HUES6 (cell line): ENCODE data around the gene SHKBP1.

Experiments used
- H3K27ac ChIP-seq: 2 replicates; pipeline ENCODE4 v1.7.0; 2013; ENCODE audit warnings: low read depth, mild to moderate bottlenecking, low read length, inconsistent platforms
- H3K27me3 ChIP-seq: 2 replicates; pipeline ENCODE4 v1.6.1; 2013; ENCODE audit warnings: low read length; ENCODE audit not compliant: control insufficient read depth, insufficient read depth
- H3K36me3 ChIP-seq: 2 replicates; pipeline ENCODE4 v1.6.1; 2013; ENCODE audit warnings: low read length; ENCODE audit not compliant: control insufficient read depth, insufficient read depth
- H3K4me1 ChIP-seq: 2 replicates; pipeline ENCODE4 v1.6.1; 2013; ENCODE audit warnings: low read length; ENCODE audit not compliant: control insufficient read depth, insufficient read depth
- H3K4me3 ChIP-seq: 2 replicates; pipeline ENCODE4 v1.5.1; 2013; ENCODE audit warnings: low read depth, low read length
- H3K9ac ChIP-seq: one replicate; pipeline ENCODE4 v1.6.1; 2013; ENCODE audit warnings: mild to moderate bottlenecking, low read length
- H3K9me3 ChIP-seq: 2 replicates; pipeline ENCODE4 v1.6.1; 2013; ENCODE audit warnings: low read depth, low read length; ENCODE audit not compliant: control insufficient read depth, insufficient read depth

Gene SHKBP1, protein sequence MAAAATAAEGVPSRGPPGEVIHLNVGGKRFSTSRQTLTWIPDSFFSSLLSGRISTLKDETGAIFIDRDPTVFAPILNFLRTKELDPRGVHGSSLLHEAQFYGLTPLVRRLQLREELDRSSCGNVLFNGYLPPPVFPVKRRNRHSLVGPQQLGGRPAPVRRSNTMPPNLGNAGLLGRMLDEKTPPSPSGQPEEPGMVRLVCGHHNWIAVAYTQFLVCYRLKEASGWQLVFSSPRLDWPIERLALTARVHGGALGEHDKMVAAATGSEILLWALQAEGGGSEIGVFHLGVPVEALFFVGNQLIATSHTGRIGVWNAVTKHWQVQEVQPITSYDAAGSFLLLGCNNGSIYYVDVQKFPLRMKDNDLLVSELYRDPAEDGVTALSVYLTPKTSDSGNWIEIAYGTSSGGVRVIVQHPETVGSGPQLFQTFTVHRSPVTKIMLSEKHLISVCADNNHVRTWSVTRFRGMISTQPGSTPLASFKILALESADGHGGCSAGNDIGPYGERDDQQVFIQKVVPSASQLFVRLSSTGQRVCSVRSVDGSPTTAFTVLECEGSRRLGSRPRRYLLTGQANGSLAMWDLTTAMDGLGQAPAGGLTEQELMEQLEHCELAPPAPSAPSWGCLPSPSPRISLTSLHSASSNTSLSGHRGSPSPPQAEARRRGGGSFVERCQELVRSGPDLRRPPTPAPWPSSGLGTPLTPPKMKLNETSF

DNA sequence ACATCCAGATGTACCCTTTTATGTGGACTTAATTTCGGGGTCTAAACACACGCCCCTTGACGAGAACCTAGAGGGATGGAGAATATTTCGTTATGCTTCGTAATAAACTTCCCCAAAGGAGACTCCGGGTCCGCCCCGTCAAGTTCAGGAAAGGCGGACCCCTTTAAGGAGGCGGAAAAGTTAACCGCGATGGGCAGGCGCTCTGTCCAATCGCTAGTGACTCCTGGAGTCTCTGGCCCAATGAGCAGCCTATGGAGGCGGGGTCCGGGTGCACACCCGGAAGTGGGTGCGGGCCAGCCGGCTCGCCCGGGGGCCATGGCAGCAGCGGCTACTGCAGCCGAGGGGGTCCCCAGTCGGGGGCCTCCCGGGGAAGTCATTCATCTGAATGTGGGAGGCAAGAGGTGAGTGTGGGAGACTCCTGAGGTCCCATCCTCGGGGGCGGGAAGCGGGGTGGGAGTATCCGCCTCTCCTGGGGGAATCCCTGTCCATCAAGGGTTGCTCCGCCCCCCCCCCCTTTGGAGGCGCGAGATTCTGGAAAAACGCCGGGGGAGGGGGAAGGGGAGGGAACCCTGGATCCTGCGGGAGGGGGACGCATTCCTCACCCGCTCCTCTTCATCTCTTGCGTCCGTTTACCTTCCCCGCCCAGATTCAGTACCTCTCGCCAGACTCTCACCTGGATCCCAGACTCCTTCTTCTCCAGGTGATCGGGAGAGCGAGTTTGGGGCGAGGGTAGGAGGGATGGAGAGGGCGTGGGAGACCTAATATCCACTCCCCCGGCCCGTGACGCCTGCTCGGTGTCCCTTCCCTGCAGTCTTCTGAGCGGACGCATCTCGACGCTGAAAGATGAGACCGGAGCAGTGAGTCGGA, at the start of gene SHKBP1:
Gene SHKBP1, plus strand, starts transcription at position 289 of the 867 bp plus-strand sequence. Its CDS starts 27 bp downstream, at position 316.
- 0 out of 2 replicates have a peak, but pooled peaks cover 7% of the 10 kb centered on the region for H3K4me1 ChIP-seq
- H3K9ac ChIP-seq, result peak within 1 kb of the TSS; percentile 67
- peak within 1 kb of the TSS; percentile 92 for H3K4me3 ChIP-seq
- H3K27ac ChIP-seq, result peak within 1 kb of the TSS; percentile 63; the same call in 1 of the 2 replicates
- H3K27me3 ChIP-seq, result no peaks in the 10 kb centered on the region
- H3K9me3 ChIP-seq, result no peaks in the 10 kb centered on the region
- peaks cover 19% of the 10 kb centered on the region for H3K36me3 ChIP-seq

DNA sequence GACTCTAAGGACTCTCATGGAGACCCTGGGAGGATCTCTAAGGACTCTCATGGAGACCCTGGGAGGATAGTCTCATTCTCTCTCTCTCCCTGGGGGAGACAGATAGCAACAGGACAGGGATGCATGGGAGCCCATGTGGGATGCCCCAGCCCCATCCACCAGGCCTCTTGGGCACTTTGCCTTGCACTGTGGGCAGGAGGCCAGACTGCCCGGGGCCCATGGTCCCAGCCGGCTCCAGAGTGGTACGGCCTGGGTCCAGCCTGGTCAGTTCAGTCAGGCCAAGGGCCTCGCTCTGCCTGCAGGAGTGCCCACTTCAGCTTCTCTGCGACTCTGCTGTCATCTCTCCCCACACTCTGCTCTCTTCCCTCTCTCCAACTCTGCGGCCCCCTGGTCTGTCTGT, 48.6 kb upstream of the SHKBP1 start:
- H3K27ac ChIP-seq, result no peak overlapping the region
- H3K4me3 ChIP-seq, result no peak overlapping the region
- no peak overlapping the region for H3K9ac ChIP-seq
- no peaks in the 10 kb centered on the region for H3K36me3 ChIP-seq
- peaks cover 8% of the 10 kb centered on the region; the same call in 1 of the 2 replicates for H3K4me1 ChIP-seq
- H3K27me3 ChIP-seq, result peaks cover 20% of the 10 kb centered on the region
- H3K9me3 ChIP-seq, result no peaks in the 10 kb centered on the region

DNA sequence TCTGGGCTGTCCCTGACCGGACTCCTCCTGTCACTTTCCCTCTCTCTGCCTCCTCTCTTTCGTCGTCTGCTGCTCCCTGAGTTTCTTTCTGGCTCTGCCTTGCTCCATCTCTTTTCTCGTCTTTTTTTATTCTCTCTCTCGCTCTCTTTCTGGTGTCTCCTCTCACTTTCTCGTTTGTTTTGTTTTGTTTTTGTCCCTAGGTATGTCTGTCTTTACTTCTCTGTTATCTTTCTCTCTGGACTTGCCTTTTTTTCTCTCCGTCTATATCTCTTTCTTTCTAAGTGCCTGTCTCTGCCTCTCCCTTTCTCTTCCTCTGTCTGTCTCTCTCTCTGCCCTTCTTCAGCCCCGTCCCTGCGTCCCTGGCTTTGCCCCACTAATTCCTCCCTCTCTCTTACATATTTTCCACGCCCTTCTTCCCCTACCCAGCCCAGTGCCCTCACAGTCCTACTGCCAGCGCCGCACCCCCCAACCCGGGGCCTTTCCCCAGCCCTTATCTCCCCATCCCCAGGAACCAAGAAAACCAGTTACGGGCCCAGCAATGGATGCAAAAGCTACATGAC, 48.1 kb upstream of the SHKBP1 start:
- Histone ChIP-seq H3K36me3 (no peaks in the 10 kb centered on the region), H3K9me3 (no peaks in the 10 kb centered on the region), H3K27ac (no peak overlapping the region), H3K4me3 (no peak overlapping the region; the same call in 1 of the 2 replicates), H3K27me3 (peaks cover 22% of the 10 kb centered on the region), H3K9ac (no peak overlapping the region), H3K4me1 (peaks cover 8% of the 10 kb centered on the region; the same call in 1 of the 2 replicates)

DNA sequence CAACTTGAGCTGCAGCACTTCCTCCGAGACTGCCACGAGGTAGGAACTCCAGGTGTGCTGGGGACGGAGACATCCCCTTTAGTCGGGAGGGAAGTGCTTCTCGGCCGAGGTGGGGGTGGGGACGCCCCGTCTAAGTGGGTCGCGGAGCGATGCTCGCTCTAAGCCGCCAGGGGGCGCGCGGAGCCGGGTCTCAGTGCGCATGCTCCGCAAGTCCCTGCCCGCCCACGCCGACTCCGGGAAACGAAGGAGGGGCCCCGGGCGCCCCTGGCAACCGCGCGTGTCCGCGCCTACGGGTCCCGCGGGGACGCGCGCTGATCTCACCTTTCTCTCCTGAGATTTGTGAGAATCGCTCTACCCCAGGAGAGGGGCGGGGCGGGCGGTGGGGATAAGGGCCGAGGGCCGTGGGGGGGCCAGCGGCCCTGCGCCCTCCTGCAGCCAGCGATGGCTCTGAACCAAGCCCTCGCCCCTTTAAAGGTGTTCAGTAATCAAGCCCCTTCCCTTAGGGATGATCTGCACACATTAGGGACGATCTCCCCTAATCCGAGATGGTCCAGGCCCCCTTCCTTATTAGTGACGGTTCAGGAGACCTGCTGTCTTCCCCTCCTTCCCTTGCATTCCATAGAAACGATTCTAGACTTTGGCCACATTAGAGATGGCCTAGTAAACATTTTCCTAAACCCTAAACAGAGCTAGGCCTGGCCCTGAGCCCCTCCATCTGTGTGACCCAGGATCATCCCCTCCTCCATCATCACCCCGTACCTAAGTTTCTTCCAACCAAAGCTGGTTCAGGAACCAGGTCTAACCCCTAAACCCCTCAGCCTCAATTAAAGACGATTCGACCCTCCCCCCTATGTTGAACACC, 47.3 kb upstream of the SHKBP1 start:
- Histone ChIP-seq H3K4me3 (peak overlapping the region; percentile 57), H3K9me3 (no peaks in the 10 kb centered on the region), H3K27me3 (peaks cover 23% of the 10 kb centered on the region), H3K9ac (no peak overlapping the region), H3K27ac (no peak overlapping the region), H3K36me3 (no peaks in the 10 kb centered on the region), H3K4me1 (peaks cover 8% of the 10 kb centered on the region; the same call in 1 of the 2 replicates)

DNA sequence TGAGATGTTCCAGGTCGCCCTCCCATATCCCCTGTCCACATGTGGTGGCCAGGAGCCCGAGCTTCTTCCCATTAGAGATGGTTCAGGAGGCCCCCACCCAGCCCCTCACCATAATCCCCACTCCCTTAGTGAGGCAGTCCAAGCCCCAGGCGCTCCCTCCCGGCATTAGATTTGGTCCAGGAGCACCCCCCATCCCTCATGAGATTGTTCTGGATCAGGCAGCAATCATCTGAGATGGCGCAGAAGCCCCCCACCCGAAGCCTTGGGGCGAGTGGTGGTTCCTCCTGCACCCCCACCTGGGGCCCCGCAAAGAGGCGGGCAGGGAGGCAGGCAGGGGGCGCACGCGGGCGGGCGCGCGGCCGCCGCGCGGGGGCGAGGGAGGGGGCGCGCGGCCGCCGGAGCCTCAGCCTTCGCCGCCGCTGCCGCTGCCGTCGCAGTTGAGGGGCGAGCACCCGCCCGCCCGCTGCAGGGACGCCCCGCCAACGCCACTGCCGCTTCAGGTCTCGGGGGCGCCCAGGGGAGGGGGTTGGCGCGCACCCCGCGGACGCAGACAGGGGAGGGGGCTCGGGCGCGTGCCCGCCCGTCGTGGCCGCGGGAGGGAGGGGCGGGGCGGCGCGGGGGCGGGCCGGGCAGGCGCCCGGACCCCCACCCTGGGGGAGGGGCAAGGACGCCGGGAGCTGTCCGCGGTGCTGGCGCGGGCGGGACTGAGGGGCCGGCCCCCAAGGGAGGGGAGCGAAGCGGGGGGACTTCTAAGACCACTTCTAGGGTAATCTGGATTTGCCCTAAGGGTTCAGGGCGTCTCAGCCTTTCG, 46.4 kb upstream of the SHKBP1 start:
- Histone ChIP-seq H3K36me3 (no peaks in the 10 kb centered on the region), H3K27me3 (peaks cover 21% of the 10 kb centered on the region), H3K9ac (no peak overlapping the region), H3K4me3 (peak overlapping the region; percentile 57), H3K4me1 (peaks cover 8% of the 10 kb centered on the region; the same call in 1 of the 2 replicates), H3K9me3 (no peaks in the 10 kb centered on the region), H3K27ac (no peak overlapping the region)

DNA sequence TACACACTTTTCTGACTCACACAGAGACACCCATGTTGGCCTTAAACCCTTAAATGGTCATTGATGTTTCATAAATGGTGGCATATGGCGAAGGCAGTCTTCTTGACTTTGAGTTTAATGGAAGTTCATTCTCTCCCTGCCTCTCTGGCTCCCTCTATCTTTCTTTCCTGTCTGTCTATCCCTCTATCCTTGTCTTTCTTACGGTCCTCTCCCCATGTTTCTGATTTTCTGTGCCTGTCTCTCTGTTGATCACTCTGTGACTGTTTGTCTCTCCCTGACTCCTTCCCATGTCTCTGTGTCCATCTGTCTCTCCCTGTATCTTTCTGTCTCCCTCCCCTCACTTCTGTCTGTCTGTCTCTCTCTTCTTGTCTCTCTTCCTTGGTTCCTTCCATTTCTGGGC, 43.2 kb upstream of the SHKBP1 start:
- Histone ChIP-seq H3K9me3 (no peaks in the 10 kb centered on the region), H3K27ac (no peak overlapping the region)

DNA sequence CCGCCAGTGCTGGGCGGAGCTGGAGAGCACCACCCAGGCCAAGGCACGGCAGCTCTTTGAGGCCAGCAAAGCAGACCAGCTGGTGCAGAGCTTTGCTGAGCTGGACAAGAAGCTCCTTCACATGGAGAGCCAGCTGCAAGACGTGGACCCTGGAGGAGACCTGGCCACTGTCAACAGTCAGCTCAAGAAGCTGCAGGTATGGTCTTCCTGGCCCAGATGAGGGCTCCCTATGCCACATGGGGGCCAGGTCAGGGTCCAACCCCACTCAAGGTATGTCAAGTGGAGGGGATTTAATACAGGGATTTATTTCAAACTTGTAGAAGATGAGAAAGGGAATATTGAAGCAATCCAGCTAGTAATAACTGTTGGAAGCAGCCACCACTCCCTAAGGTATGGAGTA, 42.5 kb upstream of the SHKBP1 start:
- H3K9ac ChIP-seq, result no peak overlapping the region
- H3K9me3 ChIP-seq, result no peaks in the 10 kb centered on the region
- peaks cover 8% of the 10 kb centered on the region; the same call in 1 of the 2 replicates for H3K4me1 ChIP-seq
- no peak overlapping the region for H3K27ac ChIP-seq
- no peak overlapping the region for H3K4me3 ChIP-seq
- no peaks in the 10 kb centered on the region for H3K36me3 ChIP-seq
- H3K27me3 ChIP-seq, result peaks cover 21% of the 10 kb centered on the region

More for the DNA sequence above, 43.2 kb upstream of the SHKBP1 start:
- Histone ChIP-seq H3K9ac (no peak overlapping the region), H3K4me3 (no peak overlapping the region), H3K4me1 (peaks cover 8% of the 10 kb centered on the region; the same call in 1 of the 2 replicates), H3K36me3 (no peaks in the 10 kb centered on the region), H3K27me3 (peaks cover 21% of the 10 kb centered on the region)

DNA sequence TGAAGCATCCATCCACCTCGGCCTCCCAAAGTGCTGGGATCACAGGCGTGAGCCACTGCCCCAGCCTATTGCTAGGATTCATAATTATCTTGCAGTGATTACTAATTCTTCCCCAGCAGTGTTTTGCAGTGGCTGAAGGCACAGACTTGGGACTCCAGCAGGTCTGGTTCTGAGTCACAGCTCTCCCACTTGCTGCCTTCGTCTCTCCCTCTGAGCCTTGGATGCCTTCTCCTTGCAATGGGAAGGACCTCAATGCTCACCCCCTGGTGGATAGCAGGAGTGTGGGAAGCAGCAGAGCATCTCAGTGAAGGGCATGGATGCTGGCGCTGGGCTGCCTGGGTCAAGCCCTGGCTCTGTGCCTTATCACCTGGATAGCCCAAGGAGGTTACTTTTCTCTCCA, 37.6 kb upstream of the SHKBP1 start:
- Histone ChIP-seq H3K4me1 (no peaks in the 10 kb centered on the region), H3K9ac (no peak overlapping the region), H3K27ac (no peak overlapping the region), H3K36me3 (no peaks in the 10 kb centered on the region), H3K4me3 (no peak overlapping the region), H3K9me3 (no peaks in the 10 kb centered on the region), H3K27me3 (peaks cover 2% of the 10 kb centered on the region; the same call in 1 of the 2 replicates)

DNA sequence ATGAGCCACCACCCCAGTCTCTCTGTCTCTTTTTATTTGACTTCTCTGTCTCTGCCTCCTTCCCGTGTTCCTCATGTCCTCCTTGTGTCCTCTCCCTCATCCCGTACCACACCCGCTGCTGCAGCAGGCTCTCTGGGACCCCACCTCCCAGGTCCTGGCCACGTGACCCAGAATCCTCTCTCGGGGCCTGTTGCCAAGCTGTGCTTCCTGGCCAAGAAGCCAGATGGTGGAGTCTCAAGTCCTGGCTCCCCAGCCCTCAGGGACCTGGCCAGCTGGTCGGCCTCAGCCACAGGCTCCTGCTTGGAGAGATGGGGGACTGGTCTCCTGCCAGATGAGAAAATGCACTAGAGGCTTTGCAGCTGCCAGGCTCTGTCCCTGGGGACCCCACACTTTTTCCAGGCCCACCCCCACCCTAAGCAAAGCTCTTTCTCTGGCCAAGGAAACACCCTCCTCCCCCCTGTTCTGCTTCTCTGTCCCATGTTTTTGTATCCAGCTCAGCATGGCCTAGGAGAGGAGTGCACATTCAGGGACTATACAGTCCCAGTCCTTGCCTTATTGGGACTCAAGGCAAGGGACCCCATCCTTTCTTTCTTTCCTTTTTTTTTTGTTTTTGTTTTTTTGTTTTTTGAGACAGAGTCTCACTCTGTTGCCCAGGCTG, 34.3 kb upstream of the SHKBP1 start:
- H3K9ac ChIP-seq, result no peak overlapping the region
- 0 out of 2 replicates have a peak, but pooled peaks cover 3% of the 10 kb centered on the region for H3K9me3 ChIP-seq
- no peaks in the 10 kb centered on the region for H3K4me1 ChIP-seq
- no peak overlapping the region for H3K4me3 ChIP-seq
- H3K27me3 ChIP-seq, result no peaks in the 10 kb centered on the region; the same call in 1 of the 2 replicates
- no peak overlapping the region for H3K27ac ChIP-seq
- no peaks in the 10 kb centered on the region for H3K36me3 ChIP-seq
